Spleen (tissue), 7 donors: Measurements from ENCODE around the gene MED29.

ENCODE experiments used
- CTCF ChIP-seq, 11 experiments: fragments of 200-600 bp in 7 of 11; fragments of 450-650 bp in 4 of 11; sonication (generic) in 4 of 11; IDR thresholded peaks in 8 of 11; conservative IDR thresholded peaks in 3 of 11; 1 replicate in 7 of 11; 2 replicates in 4 of 11; pipeline versions ENCODE4 v1.4.0 to v1.8.0; 2016 to 2021; ENCODE audit warnings: antibody characterized with exemption in 11 of 11, inconsistent platforms in 4 of 11, mild to moderate bottlenecking in 1 of 11
- POLR2A ChIP-seq, 3 donors: fragments of 450-650 bp; IDR thresholded peaks; one replicate each; pipeline ENCODE4 v1.5.1; 2017; ENCODE audit warnings: antibody characterized with exemption in 3 of 3, mild to moderate bottlenecking in 1 of 3
- donor health status: DM: no; HTN: no; CAD: no; lungs with moderate emphysema.
- donor health status: DM: no; HTN: no; CAD: no.
- donor health status: DM: no; HTN: no; CAD: no.

DNA sequence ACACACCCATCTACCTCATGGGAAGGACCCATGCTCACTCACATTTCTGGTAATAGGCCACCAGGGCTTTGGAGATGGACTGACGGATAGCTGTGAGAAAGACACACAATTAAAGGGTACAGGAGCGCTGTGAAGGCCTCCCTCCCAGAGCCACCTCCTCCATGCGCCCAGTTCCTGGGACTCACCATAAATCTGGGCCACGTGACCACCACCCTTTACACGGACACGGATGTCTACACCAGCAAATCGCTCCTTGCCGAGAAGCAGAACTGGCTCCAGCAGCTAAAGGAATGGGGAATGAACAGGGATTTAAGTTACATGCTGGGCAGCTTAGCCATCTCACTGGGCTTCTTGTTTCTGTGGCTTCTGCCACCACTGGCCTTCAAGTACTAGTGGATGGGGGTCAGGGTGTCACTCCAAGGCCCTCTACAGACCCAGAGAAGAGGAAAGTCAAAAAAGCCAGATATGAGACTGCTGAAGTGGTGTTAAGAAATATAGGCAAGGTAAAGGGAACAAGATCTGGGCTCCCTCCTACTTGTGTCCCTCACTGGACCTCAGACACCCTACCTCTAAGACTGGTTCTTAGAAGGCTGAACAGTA lies 42.4 kb downstream of the MED29 start:
- TF ChIP-seq CTCF (IDR thresholded peaks at IDR 0.05 in 8 of 11, conservative IDR thresholded peaks at IDR 0.05 in 3 of 11) (no peak), POLR2A (IDR thresholded peaks at IDR 0.05) (no peak)
